Stimulated activated effector memory CD8-positive, alpha-beta T cell treated with anti-CD3 and anti-CD28 coated beads, Interleukin-12 subunit alpha, Interleukin-12 subunit beta, amount 100 ng/mL, for 72 hours (primary cell): Measurements from ENCODE around the gene SRGAP2C.
A peak's percentile ranks its signal among the peaks of the same experiment; 100 is the strongest.
"Not testable (repeated sequence)": the region's sequence is repeated elsewhere in the genome, so short reads cannot be mapped to it uniquely, and the experiment has no call there.

Source experiments
- ATAC-seq: fragments of 150-1000 bp; cut with Tn5 transposase; 2 replicates; pipeline ENCODE4 v1.10.0; 2021
- DNase-seq, 2 donors: peaks; one replicate each; pipeline ENCODE4 v3.0.0; 2021 to 2022; ENCODE audit warnings: low spot score in 2 of 2
- H3K27ac Mint-ChIP-seq: one replicate; pipeline ENCODE4 v1.8.0; 2022; ENCODE audit warnings: mild to moderate bottlenecking, mixed read lengths
- H3K36me3 Mint-ChIP-seq: one replicate; pipeline ENCODE4 v1.8.0; 2022; ENCODE audit warnings: mild to moderate bottlenecking, mixed read lengths
- H3K4me1 Mint-ChIP-seq: one replicate; pipeline ENCODE4 v1.8.0; 2022; ENCODE audit warnings: mixed read lengths
- H3K4me3 Mint-ChIP-seq: one replicate; pipeline ENCODE4 v1.8.0; 2022; ENCODE audit warnings: mild to moderate bottlenecking, mixed read lengths
- H3K9me3 Mint-ChIP-seq: one replicate; pipeline ENCODE4 v1.8.0; 2022; ENCODE audit warnings: mixed read lengths

SRGAP2C gene

GRCh38 chr1:121385162-121385561 lies 200.4 kb downstream of the SRGAP2C start:
- not testable (repeated sequence) for H3K36me3 Mint-ChIP-seq, H3K9me3 Mint-ChIP-seq, H3K4me3 Mint-ChIP-seq, DNase-seq, H3K27ac Mint-ChIP-seq, H3K4me1 Mint-ChIP-seq, ATAC-seq

DNA sequence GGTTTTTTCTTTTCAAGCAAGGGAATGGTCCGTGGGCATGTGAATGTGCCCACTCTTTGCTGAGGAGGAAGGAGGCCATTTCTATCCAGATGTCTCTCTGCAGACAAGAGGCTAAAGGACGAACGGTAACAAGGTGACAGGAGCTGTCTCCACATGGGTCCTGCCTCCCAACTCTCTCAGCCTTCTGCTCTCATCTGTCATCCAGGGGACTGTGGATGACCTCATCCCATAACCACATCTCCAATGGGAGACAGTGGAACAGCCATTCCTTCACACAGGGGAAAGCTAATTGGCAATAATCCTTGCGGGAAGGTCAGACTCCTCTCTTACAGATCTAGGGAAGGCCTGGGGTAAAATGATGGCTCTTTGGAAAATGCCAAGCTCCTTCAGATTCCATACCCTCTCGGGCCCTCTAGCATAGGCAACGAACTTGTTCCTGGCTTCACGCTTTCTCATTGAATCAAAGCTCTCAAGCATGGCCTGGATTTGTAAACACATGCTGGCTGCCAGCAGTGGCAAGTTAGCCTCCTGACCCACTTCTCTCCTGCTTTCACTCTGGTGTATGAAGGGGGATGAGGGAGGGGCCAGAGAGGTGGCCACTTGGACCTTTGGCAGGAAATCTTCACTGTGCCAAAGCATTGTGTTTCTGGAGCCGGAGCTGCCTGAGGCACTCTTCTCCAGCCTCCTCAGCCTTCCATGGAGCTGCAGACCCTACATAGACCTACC lies 201.0 kb downstream of the SRGAP2C start:
- ATAC-seq, H3K27ac Mint-ChIP-seq, H3K4me3 Mint-ChIP-seq, H3K36me3 Mint-ChIP-seq, H3K4me1 Mint-ChIP-seq, H3K9me3 Mint-ChIP-seq, DNase-seq: not testable (repeated sequence)

DNA sequence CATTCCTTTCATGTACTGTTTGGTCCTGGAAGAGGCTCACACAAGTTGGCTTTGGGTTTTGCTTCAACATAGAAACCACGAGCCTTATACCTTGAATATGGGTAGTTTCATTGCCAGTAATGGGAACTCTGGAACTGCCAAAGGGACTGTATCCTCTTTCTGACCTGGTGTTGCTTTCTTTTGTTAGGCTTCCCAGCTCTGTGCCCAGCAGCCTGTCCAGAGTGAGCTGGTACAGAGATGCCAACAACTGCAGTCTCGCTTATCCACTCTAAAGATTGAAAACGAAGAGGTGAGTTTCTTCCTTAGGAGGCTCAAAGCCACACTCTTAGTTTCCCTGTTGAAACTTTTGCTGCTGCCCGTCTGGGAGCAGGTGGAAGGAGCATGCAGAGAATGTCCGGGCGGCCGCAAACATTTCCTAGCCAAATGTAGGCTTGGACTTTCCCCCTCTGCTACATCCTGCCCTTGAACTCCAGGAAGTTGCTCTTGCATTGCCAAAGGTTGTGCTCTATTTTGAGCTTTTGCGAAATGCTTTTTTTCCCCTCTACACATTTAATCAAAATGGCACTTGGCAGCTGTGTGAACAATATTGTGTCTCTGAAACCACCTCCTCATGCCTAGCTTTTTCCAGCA lies 201.7 kb downstream of the SRGAP2C start:
- H3K4me3 Mint-ChIP-seq, H3K36me3 Mint-ChIP-seq, ATAC-seq, H3K27ac Mint-ChIP-seq, H3K4me1 Mint-ChIP-seq, H3K9me3 Mint-ChIP-seq, DNase-seq: not testable (repeated sequence)

DNA sequence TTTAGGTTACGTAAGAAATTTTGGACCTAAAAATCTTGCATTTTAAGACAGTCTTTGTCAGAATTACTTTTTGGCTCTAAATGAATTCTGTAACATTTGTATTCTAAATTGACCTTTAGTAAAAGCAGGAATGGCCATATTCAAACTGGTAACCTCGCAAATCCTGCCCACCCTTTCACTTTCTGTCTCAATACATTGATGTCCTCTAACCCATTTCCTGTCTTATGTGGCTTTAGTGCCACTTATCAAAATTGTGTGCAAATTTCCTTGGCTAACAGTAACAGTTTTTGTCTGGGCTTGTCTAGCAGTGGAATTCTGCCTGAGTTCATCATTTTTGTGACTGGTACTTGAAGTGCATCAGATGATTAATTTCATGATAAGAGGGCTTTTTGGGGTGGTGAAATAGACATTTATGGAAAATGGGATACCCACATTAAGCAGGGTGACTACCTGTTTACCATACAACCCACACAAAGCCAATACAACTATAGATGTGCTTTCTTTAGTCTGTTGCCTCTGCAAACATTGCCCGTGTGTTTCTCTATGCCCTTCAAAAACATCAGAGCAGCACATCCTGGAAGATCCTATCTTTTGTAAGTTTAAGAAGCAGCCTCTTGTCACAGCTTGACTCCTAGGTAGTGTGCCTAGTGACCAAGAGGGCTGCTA lies 205.3 kb downstream of the SRGAP2C start:
- not testable (repeated sequence) for H3K4me1 Mint-ChIP-seq, H3K27ac Mint-ChIP-seq, H3K4me3 Mint-ChIP-seq, DNase-seq, H3K36me3 Mint-ChIP-seq, H3K9me3 Mint-ChIP-seq
- ATAC-seq: peak; percentile 37

DNA sequence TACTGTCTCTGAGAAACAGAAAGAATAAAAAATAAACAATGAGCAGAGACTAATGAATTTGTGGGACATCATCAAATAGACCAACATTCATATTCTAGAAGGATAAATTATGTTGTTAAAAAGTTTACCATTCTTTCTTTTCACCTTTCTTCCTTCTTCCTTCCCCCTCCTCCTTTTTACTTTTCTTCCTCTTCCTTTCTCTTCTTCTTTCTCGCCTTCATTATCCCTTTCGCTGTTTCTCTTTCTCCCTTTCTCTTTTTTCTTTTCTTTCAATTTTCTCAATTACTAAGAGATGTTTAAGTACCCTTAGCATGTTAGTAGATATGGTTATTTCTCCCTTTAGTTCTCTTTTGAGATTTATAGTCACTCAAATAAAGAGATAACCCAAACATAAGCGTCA lies 207.4 kb downstream of the SRGAP2C start:
- H3K4me3 Mint-ChIP-seq, H3K36me3 Mint-ChIP-seq, H3K27ac Mint-ChIP-seq, H3K9me3 Mint-ChIP-seq, H3K4me1 Mint-ChIP-seq, DNase-seq, ATAC-seq: not testable (repeated sequence)

- H3K4me1 Mint-ChIP-seq: peaks cover 15% of the 10 kb centered on the region
- H3K9me3 Mint-ChIP-seq, ATAC-seq, DNase-seq, H3K27ac Mint-ChIP-seq: not testable (repeated sequence)
- H3K4me3 Mint-ChIP-seq: peak overlapping the region; percentile 87
- peaks cover 12% of the 10 kb centered on the region for H3K36me3 Mint-ChIP-seq
Observed at GRCh38 chr1:121395718-121396201, 211.0 kb downstream of the SRGAP2C start.

GRCh38 chr1:121396335-121397081 lies 211.7 kb downstream of the SRGAP2C start:
- ATAC-seq: not testable (repeated sequence)
- Mint-ChIP-seq H3K9me3 (peaks cover 13% of the 10 kb centered on the region), H3K4me3 (peak overlapping the region; percentile 87), H3K27ac (peak overlapping the region; percentile 90), H3K4me1 (peaks cover 22% of the 10 kb centered on the region), H3K36me3 (peaks cover 17% of the 10 kb centered on the region)
- peak; percentile 11 to 54 for DNase-seq

DNA sequence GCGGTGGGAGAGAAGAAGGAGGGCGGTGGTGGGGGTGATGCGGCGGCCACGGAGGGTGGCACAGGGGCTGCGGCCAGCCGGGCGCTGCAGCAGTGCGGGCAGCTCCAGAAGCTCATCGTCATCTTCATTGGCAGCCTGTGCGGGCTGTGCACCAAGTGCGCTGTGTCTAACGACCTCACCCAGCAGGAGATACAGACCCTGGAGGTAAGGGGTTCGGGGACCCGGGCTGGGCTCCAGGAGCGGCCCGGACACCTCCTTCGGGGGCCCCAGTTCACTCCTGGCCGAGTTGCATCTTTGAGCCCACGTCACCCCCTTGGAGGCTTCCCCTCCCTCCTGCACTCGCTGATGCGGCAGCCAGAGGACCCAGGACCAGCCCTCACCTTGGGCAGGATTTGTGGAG lies 212.3 kb downstream of the SRGAP2C start:
- Mint-ChIP-seq H3K27ac (peak overlapping the region; percentile 90), H3K36me3 (peaks cover 17% of the 10 kb centered on the region), H3K4me1 (peaks cover 23% of the 10 kb centered on the region), H3K4me3 (peak overlapping the region; percentile 87), H3K9me3 (peaks cover 13% of the 10 kb centered on the region)
- DNase-seq, ATAC-seq: not testable (repeated sequence)

DNA sequence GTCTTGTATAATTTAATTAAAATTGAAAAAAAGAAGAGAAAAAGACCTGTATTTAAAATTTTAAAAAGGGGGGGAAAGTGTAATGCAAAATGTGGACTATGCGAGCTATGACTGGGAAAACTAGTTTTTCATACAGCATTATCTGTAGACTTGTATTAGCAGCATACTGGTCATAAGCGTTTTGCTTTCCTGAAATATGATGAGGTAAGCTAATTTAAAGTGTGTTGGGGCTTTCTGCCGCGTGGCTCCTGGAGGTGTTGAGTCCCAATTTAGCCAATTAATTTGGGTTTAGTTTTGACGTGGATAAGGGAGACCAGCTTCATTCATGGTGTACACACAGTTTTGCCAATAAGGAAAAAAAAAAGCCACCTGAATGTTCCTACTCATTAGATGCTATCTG lies 214.4 kb downstream of the SRGAP2C start:
- not testable (repeated sequence) for ATAC-seq, H3K27ac Mint-ChIP-seq, DNase-seq, H3K4me3 Mint-ChIP-seq
- Mint-ChIP-seq H3K4me1 (peaks cover 23% of the 10 kb centered on the region), H3K9me3 (peaks cover 13% of the 10 kb centered on the region), H3K36me3 (peaks cover 17% of the 10 kb centered on the region)

DNA sequence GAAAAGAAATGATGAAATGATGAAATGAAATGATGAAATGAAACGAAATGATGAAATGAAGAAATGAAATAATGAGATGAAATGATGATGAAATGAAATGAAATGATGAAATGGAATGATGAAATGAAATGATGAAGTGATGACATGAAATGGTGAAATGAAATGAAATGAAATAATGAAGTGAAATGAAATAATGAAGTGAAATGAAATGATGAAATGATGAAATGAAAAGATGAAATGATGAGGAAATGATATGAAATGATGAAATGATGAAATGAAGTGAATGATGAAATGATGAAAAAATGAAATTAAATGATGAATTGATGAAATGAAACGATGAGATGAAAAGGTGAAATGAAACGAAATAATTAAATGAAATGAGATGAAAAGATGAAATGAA lies 215.3 kb downstream of the SRGAP2C start:
- Mint-ChIP-seq H3K4me1 (peaks cover 23% of the 10 kb centered on the region), H3K9me3 (peaks cover 13% of the 10 kb centered on the region), H3K36me3 (peaks cover 17% of the 10 kb centered on the region), H3K27ac (peak overlapping the region; percentile 77), H3K4me3 (peak overlapping the region; percentile 64)
- not testable (repeated sequence) for DNase-seq, ATAC-seq

GRCh38 chr1:121400541-121401310 lies 216.0 kb downstream of the SRGAP2C start:
- not testable (repeated sequence) for ATAC-seq, DNase-seq
- peaks cover 13% of the 10 kb centered on the region for H3K9me3 Mint-ChIP-seq
- H3K36me3 Mint-ChIP-seq: peaks cover 17% of the 10 kb centered on the region
- H3K4me1 Mint-ChIP-seq: peaks cover 23% of the 10 kb centered on the region
- peak overlapping the region; percentile 64 for H3K4me3 Mint-ChIP-seq
- H3K27ac Mint-ChIP-seq: peak overlapping the region; percentile 77

DNA sequence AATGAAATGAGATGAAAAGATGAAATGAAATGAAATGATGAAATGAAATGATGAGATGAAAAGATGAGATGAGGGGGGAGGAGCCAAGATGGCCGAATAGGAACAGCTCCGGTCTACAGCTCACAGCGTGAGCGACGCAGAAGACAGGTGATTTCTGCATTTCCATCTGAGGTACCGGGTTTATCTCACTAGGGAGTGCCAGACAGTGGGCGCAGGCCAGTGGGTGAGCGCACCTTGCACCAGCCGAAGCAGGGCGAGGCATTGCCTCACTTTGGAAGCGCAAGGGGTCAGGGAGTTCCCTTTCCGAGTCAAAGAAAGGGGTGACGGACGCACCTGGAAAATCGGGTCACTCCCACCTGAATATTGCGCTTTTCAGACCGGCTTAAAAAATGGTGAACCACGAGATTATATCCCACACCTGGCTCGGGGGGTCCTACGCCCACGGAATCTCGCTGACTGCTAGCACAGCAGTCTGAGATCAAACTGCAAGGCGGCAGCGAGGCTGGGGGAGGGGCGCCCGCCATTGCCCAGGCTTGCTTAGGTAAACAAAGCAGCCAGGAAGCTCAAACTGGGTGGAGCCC lies 216.7 kb downstream of the SRGAP2C start:
- Mint-ChIP-seq H3K4me1 (peaks cover 23% of the 10 kb centered on the region), H3K9me3 (peaks cover 13% of the 10 kb centered on the region), H3K27ac (peak overlapping the region; percentile 77), H3K4me3 (peak overlapping the region; percentile 64), H3K36me3 (peaks cover 15% of the 10 kb centered on the region)
- not testable (repeated sequence) for ATAC-seq, DNase-seq

DNA sequence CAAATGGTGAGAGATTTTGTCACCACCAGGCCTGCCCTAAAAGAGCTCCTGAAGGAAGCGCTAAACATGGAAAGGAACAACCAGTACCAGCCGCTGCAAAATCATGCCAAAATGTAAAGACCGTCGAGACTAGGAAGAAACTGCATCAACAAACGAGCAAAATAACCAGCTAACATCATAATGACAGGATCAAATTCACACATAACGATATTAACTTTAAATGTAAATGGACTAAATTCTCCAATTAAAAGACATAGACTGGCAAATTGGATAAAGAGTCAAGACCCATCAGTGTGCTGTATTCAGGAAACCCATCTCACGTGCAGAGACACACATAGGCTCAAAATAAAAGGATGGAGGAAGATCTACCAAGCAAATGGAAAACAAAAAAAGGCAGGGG lies 218.5 kb downstream of the SRGAP2C start:
- DNase-seq, ATAC-seq, H3K36me3 Mint-ChIP-seq, H3K4me3 Mint-ChIP-seq, H3K27ac Mint-ChIP-seq: not testable (repeated sequence)
- Mint-ChIP-seq H3K9me3 (peaks cover 13% of the 10 kb centered on the region), H3K4me1 (peaks cover 19% of the 10 kb centered on the region)

GRCh38 chr1:121408354-121408753 lies 223.6 kb downstream of the SRGAP2C start:
- H3K4me1 Mint-ChIP-seq: no peaks in the 10 kb centered on the region
- H3K4me3 Mint-ChIP-seq: no peak overlapping the region

More at GRCh38 chr1:121408354-121408753, 223.6 kb downstream of the SRGAP2C start:
- no peak for ATAC-seq
- Mint-ChIP-seq H3K36me3 (no peaks in the 10 kb centered on the region), H3K9me3 (no peaks in the 10 kb centered on the region), H3K27ac (no peak overlapping the region)
- no peak for DNase-seq
